Astrocyte (in vitro differentiated cells and primary cell): ENCODE results near the gene PPP3CA. TPM values are rescaled to one million over a fixed set of nuclear protein-coding genes. Genes with fewer than 3 reads are reported as not detected.
A peak's percentile ranks its signal among the peaks of the same experiment; 100 is the strongest.

Source experiments
- DNase-seq: peaks from one replicate; pipeline ENCODE4 v3.0.0-alpha.2; 2010; ENCODE audit warnings: low read depth
- FAIRE-seq: peaks from 2 replicates; lab custom pipeline; 2011; peaks lifted over from hg19 to GRCh38; lab: Jason Lieb, UNC
- H2AFZ ChIP-seq: 2 replicates; pipeline ENCODE4 v1.6.0; 2012; ENCODE audit warnings: low read depth, low read length, inconsistent platforms
- H3K27ac ChIP-seq: 2 replicates; pipeline ENCODE4 v1.5.1; 2011; ENCODE audit warnings: low read depth, low read length, inconsistent platforms
- H3K27me3 ChIP-seq: 2 replicates; pipeline ENCODE4 v1.6.0; 2011; ENCODE audit warnings: low read length, inconsistent platforms; ENCODE audit not compliant: insufficient read depth
- H3K36me3 ChIP-seq: 2 replicates; pipeline ENCODE4 v1.5.1; 2011; ENCODE audit warnings: low read length, inconsistent platforms; ENCODE audit not compliant: insufficient read depth
- H3K4me1 ChIP-seq: 2 replicates; pipeline ENCODE4 v1.5.1; 2011; ENCODE audit warnings: low read length, inconsistent platforms; ENCODE audit not compliant: insufficient read depth
- H3K4me2 ChIP-seq: 2 replicates; pipeline ENCODE4 v1.6.0; 2012; ENCODE audit warnings: low read length, inconsistent platforms
- H3K4me3 ChIP-seq: 2 replicates; pipeline ENCODE4 v1.5.1; 2011; ENCODE audit warnings: low read depth, mild to moderate bottlenecking, low read length, inconsistent platforms; ENCODE audit not compliant: insufficient read depth
- H3K79me2 ChIP-seq: 2 replicates; pipeline ENCODE4 v1.6.0; 2012; ENCODE audit warnings: mild to moderate bottlenecking, low read length, inconsistent platforms; ENCODE audit not compliant: insufficient read depth
- H3K9ac ChIP-seq: 2 replicates; pipeline ENCODE4 v1.6.0; 2012; ENCODE audit warnings: mild to moderate bottlenecking, low read length, inconsistent platforms
- H3K9me3 ChIP-seq: 2 replicates; pipeline ENCODE4 v1.5.1; 2012; ENCODE audit warnings: low read depth, mild to moderate bottlenecking, low read length, inconsistent platforms; ENCODE audit not compliant: insufficient read depth
- H4K20me1 ChIP-seq: 2 replicates; pipeline ENCODE4 v1.6.0; 2012; ENCODE audit warnings: low read length, inconsistent platforms; ENCODE audit not compliant: insufficient read depth
- H3K27ac Mint-ChIP-seq: one replicate; pipeline ENCODE4 v1.8.0; 2021; ENCODE audit warnings: mild to moderate bottlenecking, mixed read lengths; ENCODE audit not compliant: unreplicated experiment
- H3K27me3 Mint-ChIP-seq: one replicate; pipeline ENCODE4 v1.8.0; 2021; ENCODE audit warnings: low read depth, mixed read lengths; ENCODE audit not compliant: unreplicated experiment
- H3K36me3 Mint-ChIP-seq: one replicate; pipeline ENCODE4 v1.8.0; 2021; ENCODE audit warnings: low read depth, mixed read lengths; ENCODE audit not compliant: unreplicated experiment
- H3K4me1 Mint-ChIP-seq: one replicate; pipeline ENCODE4 v1.8.0; 2021; ENCODE audit warnings: low read depth, mixed read lengths; ENCODE audit not compliant: unreplicated experiment
- H3K4me3 Mint-ChIP-seq: one replicate; pipeline ENCODE4 v1.8.0; 2021; ENCODE audit warnings: mild to moderate bottlenecking, moderate library complexity, mixed read lengths; ENCODE audit not compliant: unreplicated experiment
- H3K9me3 Mint-ChIP-seq: one replicate; pipeline ENCODE4 v1.8.0; 2021; ENCODE audit warnings: mild to moderate bottlenecking, mixed read lengths; ENCODE audit not compliant: unreplicated experiment
- EZH2 ChIP-seq: IDR thresholded peaks from 2 replicates; pipeline ENCODE4 v1.6.1; 2012; ENCODE audit warnings: mild to moderate bottlenecking, low read length, inconsistent platforms; ENCODE audit not compliant: insufficient read depth
- total RNA-seq: library from RNA; stranded (reverse); gene quantifications from 2 replicates; pipeline ENCODE4 v1.2.1, GENCODE V29; 2021
- TF ChIP-seq, protein P1 (sequence below): IDR thresholded peaks from 2 replicates; pipeline ENCODE4 v1.5.1; 2011; ENCODE audit warnings: low read depth, mild to moderate bottlenecking, inconsistent platforms, low read length, moderate library complexity; ENCODE audit not compliant: insufficient read depth

PPP3CA gene
- total RNA-seq, 1 donor from 2014 or later, result 101 TPM

GRCh38 chr4:101126059-101126458, 221.3 kb downstream of the PPP3CA start:
- peak; percentile 89 for FAIRE-seq

GRCh38 chr4:101125045-101125942, 222.0 kb downstream of the PPP3CA start:
- Histone ChIP-seq H3K27ac (no peak overlapping the region), H4K20me1 (peaks cover 24% of the 10 kb centered on the region), H3K9ac (no peak overlapping the region), H3K4me2 (no peak overlapping the region), H3K4me3 (no peak overlapping the region), H2AFZ (no peak overlapping the region), H3K36me3 (no peaks in the 10 kb centered on the region), H3K27me3 (no peaks in the 10 kb centered on the region), H3K9me3 (no peaks in the 10 kb centered on the region), H3K79me2 (peaks cover 16% of the 10 kb centered on the region), H3K4me1 (no peaks in the 10 kb centered on the region)
- Mint-ChIP-seq H3K9me3 (no peaks in the 10 kb centered on the region), H3K27ac (peak overlapping the region; percentile 2), H3K4me1 (peaks cover 22% of the 10 kb centered on the region), H3K36me3 (peaks cover 8% of the 10 kb centered on the region), H3K4me3 (no peak overlapping the region), H3K27me3 (no peaks in the 10 kb centered on the region)
- no peak for DNase-seq
- TF ChIP-seq, protein P1, sequence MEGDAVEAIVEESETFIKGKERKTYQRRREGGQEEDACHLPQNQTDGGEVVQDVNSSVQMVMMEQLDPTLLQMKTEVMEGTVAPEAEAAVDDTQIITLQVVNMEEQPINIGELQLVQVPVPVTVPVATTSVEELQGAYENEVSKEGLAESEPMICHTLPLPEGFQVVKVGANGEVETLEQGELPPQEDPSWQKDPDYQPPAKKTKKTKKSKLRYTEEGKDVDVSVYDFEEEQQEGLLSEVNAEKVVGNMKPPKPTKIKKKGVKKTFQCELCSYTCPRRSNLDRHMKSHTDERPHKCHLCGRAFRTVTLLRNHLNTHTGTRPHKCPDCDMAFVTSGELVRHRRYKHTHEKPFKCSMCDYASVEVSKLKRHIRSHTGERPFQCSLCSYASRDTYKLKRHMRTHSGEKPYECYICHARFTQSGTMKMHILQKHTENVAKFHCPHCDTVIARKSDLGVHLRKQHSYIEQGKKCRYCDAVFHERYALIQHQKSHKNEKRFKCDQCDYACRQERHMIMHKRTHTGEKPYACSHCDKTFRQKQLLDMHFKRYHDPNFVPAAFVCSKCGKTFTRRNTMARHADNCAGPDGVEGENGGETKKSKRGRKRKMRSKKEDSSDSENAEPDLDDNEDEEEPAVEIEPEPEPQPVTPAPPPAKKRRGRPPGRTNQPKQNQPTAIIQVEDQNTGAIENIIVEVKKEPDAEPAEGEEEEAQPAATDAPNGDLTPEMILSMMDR, result no peak
- no peak for TF ChIP-seq EZH2
- no peak for FAIRE-seq

More at GRCh38 chr4:101126059-101126458, 221.3 kb downstream of the PPP3CA start:
- H3K36me3 Mint-ChIP-seq, result peaks cover 8% of the 10 kb centered on the region
- Histone ChIP-seq H2AFZ (no peak overlapping the region), H4K20me1 (peaks cover 30% of the 10 kb centered on the region), H3K27ac (no peak overlapping the region), H3K4me3 (no peak overlapping the region), H3K4me2 (no peak overlapping the region), H3K36me3 (no peaks in the 10 kb centered on the region), H3K9ac (no peak overlapping the region), H3K4me1 (no peaks in the 10 kb centered on the region), H3K79me2 (peaks cover 22% of the 10 kb centered on the region), H3K9me3 (no peaks in the 10 kb centered on the region), H3K27me3 (no peaks in the 10 kb centered on the region)
- H3K4me3 Mint-ChIP-seq, result no peak overlapping the region
- DNase-seq, result peak; percentile 73
- H3K4me1 Mint-ChIP-seq, result peaks cover 22% of the 10 kb centered on the region
- H3K9me3 Mint-ChIP-seq, result no peaks in the 10 kb centered on the region
- TF ChIP-seq, protein P1, result no peak
- no peak for TF ChIP-seq EZH2
- H3K27me3 Mint-ChIP-seq, result no peaks in the 10 kb centered on the region
- H3K27ac Mint-ChIP-seq, result peak overlapping the region; percentile 2

GRCh38 chr4:101123231-101123630, 224.1 kb downstream of the PPP3CA start:
- Histone ChIP-seq H3K79me2 (peaks cover 7% of the 10 kb centered on the region), H3K4me1 (no peaks in the 10 kb centered on the region), H2AFZ (no peak overlapping the region), H4K20me1 (peaks cover 18% of the 10 kb centered on the region), H3K36me3 (no peaks in the 10 kb centered on the region), H3K27ac (no peak overlapping the region), H3K4me3 (no peak overlapping the region), H3K9ac (no peak overlapping the region), H3K4me2 (no peak overlapping the region), H3K27me3 (no peaks in the 10 kb centered on the region), H3K9me3 (no peaks in the 10 kb centered on the region)
- no peak overlapping the region for H3K4me3 Mint-ChIP-seq
- no peaks in the 10 kb centered on the region for H3K9me3 Mint-ChIP-seq
- TF ChIP-seq, protein P1, result no peak
- no peak for TF ChIP-seq EZH2
- FAIRE-seq (no peak), DNase-seq (peak; percentile 49)
- no peaks in the 10 kb centered on the region for H3K27me3 Mint-ChIP-seq
- peaks cover 4% of the 10 kb centered on the region for H3K36me3 Mint-ChIP-seq
- H3K27ac Mint-ChIP-seq, result no peak overlapping the region
- H3K4me1 Mint-ChIP-seq, result peaks cover 24% of the 10 kb centered on the region
